HCT116 (cell line): ENCODE results near the gene CCDC157. TPM values are rescaled to one million over a fixed set of nuclear protein-coding genes. Genes with fewer than 3 reads are reported as not detected.

Experiments
- ATAC-seq: fragments of 200-7000 bp; cut with Tn5 transposase; 2 replicates; pipeline ENCODE4 v1.9.1; 2020; ENCODE audit warnings: mild to moderate bottlenecking, moderate library complexity
- BruUV-seq: library from RNA; stranded (reverse); fragments of 400-500 nt; replicated peaks from 2 replicates; lab custom pipeline; 2021; lab: Mats Ljungman, UMichigan
- CTCF ChIA-PET: fragments of 300-600 bp; sonication (Branson Sonifier 250); formaldehyde crosslinking; loops from one replicate; lab custom pipeline; 2021; ENCODE audit warnings: antibody characterized with exemption; lab: Charles Lee
- POLR2A ChIA-PET: fragments of 300-600, 350-600 bp; sonication (Branson Sonifier 250); formaldehyde crosslinking; loops from one replicate; lab custom pipeline; 2021; ENCODE audit warnings: antibody characterized with exemption; lab: Charles Lee
- RAD21 ChIA-PET, 2 experiments: fragments of 300-600 bp; sonication (Branson Sonifier 250); formaldehyde crosslinking; loops; one replicate each; lab custom pipeline; 2023; ENCODE audit warnings: low total read pairs in 2 of 2; ENCODE audit not compliant: uncharacterized antibody in 2 of 2, unreplicated experiment in 2 of 2, low non-redundant PET in 1 of 2; lab: Charles Lee
- DNase-seq: peaks from one replicate; pipeline ENCODE4 v3.0.0-alpha.2; 2010; ENCODE audit warnings: low read depth, low spot score
- H2AFZ ChIP-seq: fragments of 200-600 bp; shearing (Covaris generic), sonication (generic); 2 replicates; pipeline ENCODE4 v1.6.1; 2017; ENCODE audit warnings: low read depth, mixed run types, mixed read lengths, antibody characterized with exemption, low read length; ENCODE audit not compliant: poor library complexity, severe bottlenecking
- H3K27ac ChIP-seq: 2 replicates; pipeline ENCODE4 v1.5.1; 2012; ENCODE audit warnings: low read depth, low read length
- H3K27me3 ChIP-seq: fragments of 200-600 bp; sonication (generic); 2 replicates; pipeline ENCODE4 v1.6.1; 2016; ENCODE audit warnings: mixed run types, low read length, mixed read lengths; ENCODE audit not compliant: insufficient read depth
- H3K36me3 ChIP-seq, 2 experiments: fragments of 200-500 bp in 1 of 2; fragments of 200-600 bp in 1 of 2; sonication (Bioruptor generic) in 1 of 2; sonication (generic) in 1 of 2; 2 replicates each; pipeline versions ENCODE4 v1.5.1 to v1.6.1; 2014 to 2016; ENCODE audit warnings: low read length in 2 of 2, inconsistent platforms in 1 of 2, mixed read lengths in 1 of 2, mixed run types in 1 of 2; ENCODE audit not compliant: insufficient read depth in 2 of 2, control insufficient read depth in 1 of 2
- H3K4me1 ChIP-seq, 2 experiments: fragments of 200-600 bp in 1 of 2; sonication (generic) in 1 of 2; 2 replicates each; pipeline versions ENCODE4 v1.5.1 to v1.6.1; 2012 to 2017; ENCODE audit warnings: low read length in 2 of 2, inconsistent platforms in 1 of 2, mild to moderate bottlenecking in 1 of 2, mixed read lengths in 1 of 2, mixed run types in 1 of 2, moderate library complexity in 1 of 2; ENCODE audit not compliant: insufficient read depth in 2 of 2, control insufficient read depth in 1 of 2
- H3K4me2 ChIP-seq: fragments of 200-600 bp; sonication (generic); 2 replicates; pipeline ENCODE4 v1.6.1; 2017; ENCODE audit warnings: mixed run types, low read length, mixed read lengths
- H3K4me3 ChIP-seq, 2 experiments: fragments of 200-600 bp in 1 of 2; sonication (generic) in 1 of 2; replicated peaks in 1 of 2; 2 replicates each; pipeline ENCODE4 v1.5.1; 2011 to 2016; ENCODE audit warnings: low read length in 2 of 2, control low read depth in 1 of 2, low read depth in 1 of 2, mild to moderate bottlenecking in 1 of 2, mixed read lengths in 1 of 2, mixed run types in 1 of 2
- H3K79me2 ChIP-seq: fragments of 200-600 bp; sonication (generic); 2 replicates; pipeline ENCODE4 v1.6.1; 2017; ENCODE audit warnings: mild to moderate bottlenecking, mixed run types, low read length, moderate library complexity, mixed read lengths; ENCODE audit not compliant: insufficient read depth
- H3K9ac ChIP-seq: fragments of 200-600 bp; sonication (generic); 2 replicates; pipeline ENCODE4 v1.6.1; 2016; ENCODE audit warnings: low read length, mixed read lengths
- H3K9me2 ChIP-seq: fragments of 200-600 bp; sonication (generic), shearing (Covaris generic); 2 replicates; pipeline ENCODE4 v1.6.1; 2017; ENCODE audit warnings: mixed run types, mild to moderate bottlenecking, moderate library complexity; ENCODE audit not compliant: insufficient read depth
- H3K9me3 ChIP-seq, 2 experiments: fragments of 200-500 bp in 1 of 2; fragments of 200-600 bp in 1 of 2; sonication (Bioruptor generic) in 1 of 2; sonication (generic) in 1 of 2; 2 replicates each; pipeline ENCODE4 v1.6.1; 2014 to 2017; ENCODE audit warnings: low read length in 2 of 2, mixed read lengths in 2 of 2, inconsistent platforms in 1 of 2, low read depth in 1 of 2, mild to moderate bottlenecking in 1 of 2, mixed run types in 1 of 2, moderate library complexity in 1 of 2; ENCODE audit not compliant: control insufficient read depth in 1 of 2, insufficient read depth in 1 of 2
- H4K20me1 ChIP-seq: fragments of 200-600 bp; sonication (generic), shearing (Covaris generic); 2 replicates; pipeline ENCODE4 v1.6.1; 2017; ENCODE audit warnings: mixed run types, mild to moderate bottlenecking, moderate library complexity; ENCODE audit not compliant: insufficient read depth
- CBX3 ChIP-seq: IDR thresholded peaks from 2 replicates; pipeline ENCODE4 v1.6.1; 2012; ENCODE audit warnings: low read depth
- EGR1 ChIP-seq: IDR thresholded peaks from 2 replicates; pipeline ENCODE4 v1.6.1; 2012; ENCODE audit warnings: low read depth
- ELF1 ChIP-seq: IDR thresholded peaks from 2 replicates; pipeline ENCODE4 v1.6.1; 2012; ENCODE audit warnings: low read depth, borderline replicate concordance
- EZH2 ChIP-seq: fragments of 200-600 bp; sonication (generic); IDR thresholded peaks from 2 replicates; pipeline ENCODE4 v1.6.1; 2017; ENCODE audit warnings: antibody characterized with exemption, mixed run types
- EZH2phosphoT487 ChIP-seq: fragments of 200-600 bp; IDR thresholded peaks from 2 replicates; pipeline ENCODE4 v1.6.1; 2018; ENCODE audit warnings: antibody characterized with exemption, borderline replicate concordance
- FOSL1 ChIP-seq: IDR thresholded peaks from 2 replicates; pipeline ENCODE4 v1.6.1; 2012; ENCODE audit warnings: low read depth
- POLR2A ChIP-seq: IDR thresholded peaks from 2 replicates; pipeline ENCODE4 v1.7.0; 2011; ENCODE audit warnings: borderline replicate concordance; ENCODE audit not compliant: insufficient read depth, insufficient read length; ENCODE audit errors: extremely low read depth
- POLR2AphosphoS5 ChIP-seq: IDR thresholded peaks from 2 replicates; pipeline ENCODE4 v1.6.1; 2011; ENCODE audit warnings: mild to moderate bottlenecking, low read depth, low read length, moderate library complexity
- RAD21 ChIP-seq: IDR thresholded peaks from 2 replicates; pipeline ENCODE4 v1.6.1; 2012; ENCODE audit warnings: low read depth, mild to moderate bottlenecking
- SIN3A ChIP-seq: IDR thresholded peaks from 2 replicates; pipeline ENCODE4 v1.6.1; 2012; ENCODE audit warnings: low read depth
- SP1 ChIP-seq: IDR thresholded peaks from 2 replicates; pipeline ENCODE4 v1.6.1; 2012; ENCODE audit warnings: low read depth
- SRF ChIP-seq: IDR thresholded peaks from 2 replicates; pipeline ENCODE4 v1.6.1; 2012; ENCODE audit warnings: low read depth
- YY1 ChIP-seq: IDR thresholded peaks from 2 replicates; pipeline ENCODE4 v1.6.1; 2011; ENCODE audit warnings: low read length, low read depth, moderate library complexity, mild to moderate bottlenecking; ENCODE audit not compliant: insufficient replicate concordance; ENCODE audit errors: extremely low read depth
- ZFX ChIP-seq: fragments of 450-650 bp; IDR thresholded peaks from 2 replicates; pipeline ENCODE4 v1.6.1; 2017
- ZNF274 ChIP-seq: fragments of 200-500 bp; sonication (Bioruptor generic); IDR thresholded peaks from 2 replicates; pipeline ENCODE4 v1.6.1; 2014; ENCODE audit warnings: mild to moderate bottlenecking, low read depth, low read length, inconsistent platforms
- intact Hi-C: fragments of 100-400 bp; cut with micrococcal nuclease; formaldehyde crosslinking; loops from 2 replicates; pipeline ENCODE4 v1.10.0; 2022
- total RNA-seq: library from RNA; stranded (reverse); gene quantifications from one replicate; pipeline ENCODE4 v1.2.1, GENCODE V29; 2021; ENCODE audit not compliant: unreplicated experiment
- TF ChIP-seq, protein P1 (sequence below): IDR thresholded peaks from 2 replicates; pipeline ENCODE4 v1.6.1; 2012
- TF ChIP-seq, protein P2 (sequence below), 3 experiments: fragments of 200-600 bp in 1 of 3; sonication (generic) in 1 of 3; IDR thresholded peaks in 2 of 3; conservative IDR thresholded peaks in 1 of 3; 2 replicates each; pipeline ENCODE4 v1.5.1; 2012 to 2017; ENCODE audit warnings: low read depth in 2 of 3, low read length in 2 of 3, antibody characterized with exemption in 1 of 3, borderline replicate concordance in 1 of 3, control low read depth in 1 of 3, mild to moderate bottlenecking in 1 of 3, mixed read lengths in 1 of 3, mixed run types in 1 of 3, moderate library complexity in 1 of 3; ENCODE audit not compliant: insufficient read depth in 1 of 3
- TF ChIP-seq, protein P3 (sequence below): IDR thresholded peaks from 2 replicates; pipeline ENCODE4 v1.6.1; 2012; ENCODE audit warnings: low read depth
- TF ChIP-seq, protein P4 (sequence below): IDR thresholded peaks from 2 replicates; pipeline ENCODE4 v1.6.1; 2011; ENCODE audit warnings: mild to moderate bottlenecking, low read length, moderate library complexity; ENCODE audit not compliant: insufficient replicate concordance; ENCODE audit errors: extremely low read depth

Gene CCDC157
- total RNA-seq, 1 experiment from 2014 or later = 2.1 TPM

DNA sequence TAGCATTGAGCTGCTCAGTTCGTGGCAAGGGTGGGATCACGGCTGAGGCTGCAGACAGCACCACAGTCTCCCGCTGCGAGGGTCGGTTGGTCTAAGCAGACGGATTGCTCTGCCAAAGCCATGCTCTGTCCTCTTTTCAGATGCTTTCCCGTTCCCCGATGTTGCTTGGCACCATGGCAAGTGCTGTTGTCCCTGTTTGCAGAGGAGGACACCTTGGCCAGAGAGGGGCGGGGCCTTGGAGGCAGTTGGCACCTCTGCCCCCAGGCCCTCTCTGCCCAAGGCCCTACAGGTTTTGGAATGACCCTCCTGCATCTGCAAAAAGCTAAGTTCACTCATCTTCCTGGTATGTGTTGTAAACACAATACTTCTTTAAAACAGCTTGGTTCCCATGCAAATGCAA lies 11.6 kb downstream of the CCDC157 start:
- H3K36me3 ChIP-seq = no peaks in the 10 kb centered on the region
- no peaks in the 10 kb centered on the region for H3K9me3 ChIP-seq
- no TSS peak for BruUV-seq
- DNase-seq = no peak
- no peak overlapping the region for H2AFZ ChIP-seq
- no peaks in the 10 kb centered on the region for H3K79me2 ChIP-seq
- H3K4me1 ChIP-seq = no peaks in the 10 kb centered on the region
- no peaks in the 10 kb centered on the region for H3K9me2 ChIP-seq
- no peaks in the 10 kb centered on the region for H3K27me3 ChIP-seq
- no peak overlapping the region for H3K4me3 ChIP-seq
- H3K27ac ChIP-seq = no peak overlapping the region
- TF ChIP-seq EGR1 (no peak), FOSL1 (no peak), YY1 (no peak), ZNF274 (no peak), EZH2 (no peak), SIN3A (no peak), SRF (no peak), ZFX (no peak), CBX3 (no peak), POLR2AphosphoS5 (no peak), EZH2phosphoT487 (no peak), ELF1 (no peak), POLR2A (no peak), RAD21 (no peak), SP1 (no peak)
- TF ChIP-seq, protein P1, sequence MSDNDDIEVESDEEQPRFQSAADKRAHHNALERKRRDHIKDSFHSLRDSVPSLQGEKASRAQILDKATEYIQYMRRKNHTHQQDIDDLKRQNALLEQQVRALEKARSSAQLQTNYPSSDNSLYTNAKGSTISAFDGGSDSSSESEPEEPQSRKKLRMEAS = no peak
- TF ChIP-seq, protein P2, sequence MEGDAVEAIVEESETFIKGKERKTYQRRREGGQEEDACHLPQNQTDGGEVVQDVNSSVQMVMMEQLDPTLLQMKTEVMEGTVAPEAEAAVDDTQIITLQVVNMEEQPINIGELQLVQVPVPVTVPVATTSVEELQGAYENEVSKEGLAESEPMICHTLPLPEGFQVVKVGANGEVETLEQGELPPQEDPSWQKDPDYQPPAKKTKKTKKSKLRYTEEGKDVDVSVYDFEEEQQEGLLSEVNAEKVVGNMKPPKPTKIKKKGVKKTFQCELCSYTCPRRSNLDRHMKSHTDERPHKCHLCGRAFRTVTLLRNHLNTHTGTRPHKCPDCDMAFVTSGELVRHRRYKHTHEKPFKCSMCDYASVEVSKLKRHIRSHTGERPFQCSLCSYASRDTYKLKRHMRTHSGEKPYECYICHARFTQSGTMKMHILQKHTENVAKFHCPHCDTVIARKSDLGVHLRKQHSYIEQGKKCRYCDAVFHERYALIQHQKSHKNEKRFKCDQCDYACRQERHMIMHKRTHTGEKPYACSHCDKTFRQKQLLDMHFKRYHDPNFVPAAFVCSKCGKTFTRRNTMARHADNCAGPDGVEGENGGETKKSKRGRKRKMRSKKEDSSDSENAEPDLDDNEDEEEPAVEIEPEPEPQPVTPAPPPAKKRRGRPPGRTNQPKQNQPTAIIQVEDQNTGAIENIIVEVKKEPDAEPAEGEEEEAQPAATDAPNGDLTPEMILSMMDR (IDR thresholded peaks at IDR 0.05 in 2 of 3, conservative IDR thresholded peaks at IDR 0.05 in 1 of 3; ENCODE audit: borderline replicate concordance in 1 of 3, insufficient read depth in 1 of 3, low read depth in 2 of 3, low read length in 2 of 3) = no peak
- TF ChIP-seq, protein P3, sequence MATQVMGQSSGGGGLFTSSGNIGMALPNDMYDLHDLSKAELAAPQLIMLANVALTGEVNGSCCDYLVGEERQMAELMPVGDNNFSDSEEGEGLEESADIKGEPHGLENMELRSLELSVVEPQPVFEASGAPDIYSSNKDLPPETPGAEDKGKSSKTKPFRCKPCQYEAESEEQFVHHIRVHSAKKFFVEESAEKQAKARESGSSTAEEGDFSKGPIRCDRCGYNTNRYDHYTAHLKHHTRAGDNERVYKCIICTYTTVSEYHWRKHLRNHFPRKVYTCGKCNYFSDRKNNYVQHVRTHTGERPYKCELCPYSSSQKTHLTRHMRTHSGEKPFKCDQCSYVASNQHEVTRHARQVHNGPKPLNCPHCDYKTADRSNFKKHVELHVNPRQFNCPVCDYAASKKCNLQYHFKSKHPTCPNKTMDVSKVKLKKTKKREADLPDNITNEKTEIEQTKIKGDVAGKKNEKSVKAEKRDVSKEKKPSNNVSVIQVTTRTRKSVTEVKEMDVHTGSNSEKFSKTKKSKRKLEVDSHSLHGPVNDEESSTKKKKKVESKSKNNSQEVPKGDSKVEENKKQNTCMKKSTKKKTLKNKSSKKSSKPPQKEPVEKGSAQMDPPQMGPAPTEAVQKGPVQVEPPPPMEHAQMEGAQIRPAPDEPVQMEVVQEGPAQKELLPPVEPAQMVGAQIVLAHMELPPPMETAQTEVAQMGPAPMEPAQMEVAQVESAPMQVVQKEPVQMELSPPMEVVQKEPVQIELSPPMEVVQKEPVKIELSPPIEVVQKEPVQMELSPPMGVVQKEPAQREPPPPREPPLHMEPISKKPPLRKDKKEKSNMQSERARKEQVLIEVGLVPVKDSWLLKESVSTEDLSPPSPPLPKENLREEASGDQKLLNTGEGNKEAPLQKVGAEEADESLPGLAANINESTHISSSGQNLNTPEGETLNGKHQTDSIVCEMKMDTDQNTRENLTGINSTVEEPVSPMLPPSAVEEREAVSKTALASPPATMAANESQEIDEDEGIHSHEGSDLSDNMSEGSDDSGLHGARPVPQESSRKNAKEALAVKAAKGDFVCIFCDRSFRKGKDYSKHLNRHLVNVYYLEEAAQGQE = no peak
- TF ChIP-seq, protein P4, sequence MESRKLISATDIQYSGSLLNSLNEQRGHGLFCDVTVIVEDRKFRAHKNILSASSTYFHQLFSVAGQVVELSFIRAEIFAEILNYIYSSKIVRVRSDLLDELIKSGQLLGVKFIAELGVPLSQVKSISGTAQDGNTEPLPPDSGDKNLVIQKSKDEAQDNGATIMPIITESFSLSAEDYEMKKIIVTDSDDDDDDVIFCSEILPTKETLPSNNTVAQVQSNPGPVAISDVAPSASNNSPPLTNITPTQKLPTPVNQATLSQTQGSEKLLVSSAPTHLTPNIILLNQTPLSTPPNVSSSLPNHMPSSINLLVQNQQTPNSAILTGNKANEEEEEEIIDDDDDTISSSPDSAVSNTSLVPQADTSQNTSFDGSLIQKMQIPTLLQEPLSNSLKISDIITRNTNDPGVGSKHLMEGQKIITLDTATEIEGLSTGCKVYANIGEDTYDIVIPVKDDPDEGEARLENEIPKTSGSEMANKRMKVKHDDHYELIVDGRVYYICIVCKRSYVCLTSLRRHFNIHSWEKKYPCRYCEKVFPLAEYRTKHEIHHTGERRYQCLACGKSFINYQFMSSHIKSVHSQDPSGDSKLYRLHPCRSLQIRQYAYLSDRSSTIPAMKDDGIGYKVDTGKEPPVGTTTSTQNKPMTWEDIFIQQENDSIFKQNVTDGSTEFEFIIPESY = no peak
- POLR2A ChIA-PET = no interaction called here
- H4K20me1 ChIP-seq = no peaks in the 10 kb centered on the region
- no peak overlapping the region for H3K4me2 ChIP-seq
- CTCF ChIA-PET = no interaction called here
- no peak for ATAC-seq
- intact Hi-C loops = no loop called here
- RAD21 ChIA-PET = no interaction called here
- H3K9ac ChIP-seq = no peak overlapping the region
